ENCODE data around the gene ABL2. TPM values are rescaled to one million over a fixed set of nuclear protein-coding genes. Genes with fewer than 3 reads are reported as not detected.
"Not testable (repeated sequence)": the region's sequence is repeated elsewhere in the genome, so short reads cannot be mapped to it uniquely, and the experiment has no call there.

Gene ABL2
- total RNA-seq, 1 experiment from 2014 or later: 29.3 TPM

- not testable (repeated sequence) for DNase-seq (ENCODE audit: extremely low read depth, low read depth)
Observed at GRCh38 chr1:179221121-179221520, 8.4 kb downstream of the ABL2 start.

GRCh38 chr1:179217943-179218507 is 11.5 kb downstream of the ABL2 start:
- no peak for DNase-seq (ENCODE audit: extremely low read depth, low read depth)

- DNase-seq (ENCODE audit: extremely low read depth, low read depth): not testable (repeated sequence)
Observed at GRCh38 chr1:179213317-179213716, 16.2 kb downstream of the ABL2 start.

GRCh38 chr1:179208681-179209477 is 20.6 kb downstream of the ABL2 start:
- DNase-seq (ENCODE audit: extremely low read depth, low read depth): no peak

- DNase-seq (ENCODE audit: extremely low read depth, low read depth): no peak
Observed at GRCh38 chr1:179206812-179207211, 22.7 kb downstream of the ABL2 start.

- DNase-seq (ENCODE audit: extremely low read depth, low read depth): no peak
Observed at GRCh38 chr1:179205284-179205683, 24.2 kb downstream of the ABL2 start.

GRCh38 chr1:179202161-179202560 is 27.3 kb downstream of the ABL2 start:
- no peak for DNase-seq (ENCODE audit: extremely low read depth, low read depth)

- DNase-seq (ENCODE audit: extremely low read depth, low read depth): no peak
Observed at GRCh38 chr1:179200586-179200985, 28.9 kb downstream of the ABL2 start.

- no peak for DNase-seq (ENCODE audit: extremely low read depth, low read depth)
Observed at GRCh38 chr1:179197690-179198297, 31.7 kb downstream of the ABL2 start.

- not testable (repeated sequence) for DNase-seq (ENCODE audit: extremely low read depth, low read depth)
Observed at GRCh38 chr1:179195857-179196256, 33.6 kb downstream of the ABL2 start.

- no peak for DNase-seq (ENCODE audit: extremely low read depth, low read depth)
Observed at GRCh38 chr1:179195376-179195775, 34.1 kb downstream of the ABL2 start.

GRCh38 chr1:179194068-179194537 is 35.4 kb downstream of the ABL2 start:
- DNase-seq (ENCODE audit: extremely low read depth, low read depth): no peak

GRCh38 chr1:179190861-179191260 is 38.6 kb downstream of the ABL2 start:
- no peak for DNase-seq (ENCODE audit: extremely low read depth, low read depth)

GRCh38 chr1:179187735-179188471 is 41.6 kb downstream of the ABL2 start:
- DNase-seq (ENCODE audit: extremely low read depth, low read depth): no peak

GRCh38 chr1:179187043-179187442 is 42.4 kb downstream of the ABL2 start:
- DNase-seq (ENCODE audit: extremely low read depth, low read depth): no peak

- no peak for DNase-seq (ENCODE audit: extremely low read depth, low read depth)
Observed at GRCh38 chr1:179184403-179184802, 45.1 kb downstream of the ABL2 start.

GRCh38 chr1:179183857-179184256 is 45.6 kb downstream of the ABL2 start:
- DNase-seq (ENCODE audit: extremely low read depth, low read depth): no peak

GRCh38 chr1:179178950-179179349 is 50.5 kb downstream of the ABL2 start:
- DNase-seq (ENCODE audit: extremely low read depth, low read depth): no peak

GRCh38 chr1:179178183-179178582 is 51.3 kb downstream of the ABL2 start:
- DNase-seq (ENCODE audit: extremely low read depth, low read depth): no peak

GRCh38 chr1:179177615-179178014 is 51.9 kb downstream of the ABL2 start:
- DNase-seq (ENCODE audit: extremely low read depth, low read depth): no peak

GRCh38 chr1:179177182-179177581 is 52.3 kb downstream of the ABL2 start:
- no peak for DNase-seq (ENCODE audit: extremely low read depth, low read depth)

All from NCI-H460 (cell line).